Endothelial cell of umbilical vein (primary cell): ENCODE data around the gene H1-8. TPM values are rescaled to one million over a fixed set of nuclear protein-coding genes. Genes with fewer than 3 reads are reported as not detected.
"Not testable (repeated sequence)": the region's sequence is repeated elsewhere in the genome, so short reads cannot be mapped to it uniquely, and the experiment has no call there.

Source experiments
- BruUV-seq: library from RNA; stranded (reverse); fragments of 400-500 nt; replicated peaks from 2 replicates; lab custom pipeline; 2021; lab: Mats Ljungman, UMichigan
- CTCF ChIA-PET: fragments of 300-600, 350-600 bp; sonication (Branson Sonifier 250); formaldehyde crosslinking; loops from one replicate; lab custom pipeline; 2021; ENCODE audit warnings: antibody characterized with exemption, inconsistent platforms; lab: Charles Lee
- POLR2A ChIA-PET: fragments of 300-600, 350-600 bp; sonication (Branson Sonifier 250); formaldehyde crosslinking; loops from one replicate; lab custom pipeline; 2021; ENCODE audit warnings: antibody characterized with exemption, inconsistent platforms; lab: Charles Lee
- DNase-seq: peaks from one replicate; pipeline ENCODE4 v3.0.0-alpha.2; 2011; ENCODE audit warnings: low read depth, low spot score
- FAIRE-seq: peaks from 2 replicates; lab custom pipeline; 2011; peaks lifted over from hg19 to GRCh38; lab: Jason Lieb, UNC
- H2AFZ ChIP-seq: 2 replicates; pipeline ENCODE4 v1.6.0; 2012; ENCODE audit warnings: low read depth, low read length, control low read depth, inconsistent platforms
- H3K27ac ChIP-seq: 2 replicates; pipeline ENCODE4 v1.5.1; 2011; ENCODE audit warnings: low read depth, mild to moderate bottlenecking, control low read depth, low read length, moderate library complexity; ENCODE audit not compliant: insufficient read depth
- H3K27me3 ChIP-seq, 2 experiments: 2 replicates each; pipeline versions ENCODE4 v1.6.0 to v1.6.1; 2011; ENCODE audit warnings: low read length in 2 of 2, mixed read lengths in 1 of 2; ENCODE audit not compliant: control insufficient read depth in 2 of 2, insufficient read depth in 2 of 2
- H3K36me3 ChIP-seq, 2 experiments: 2 replicates in 1 of 2; 3 replicates in 1 of 2; pipeline ENCODE4 v1.5.1; 2011; ENCODE audit warnings: low read length in 2 of 2, mild to moderate bottlenecking in 1 of 2, moderate library complexity in 1 of 2; ENCODE audit not compliant: control insufficient read depth in 2 of 2, insufficient read depth in 2 of 2; ENCODE audit errors: extremely low read depth in 1 of 2
- H3K4me1 ChIP-seq: 3 replicates; pipeline ENCODE4 v1.5.1; 2011; ENCODE audit warnings: mild to moderate bottlenecking, low read length; ENCODE audit not compliant: control insufficient read depth, insufficient read depth; ENCODE audit errors: extremely low read depth
- H3K4me2 ChIP-seq: 2 replicates; pipeline ENCODE4 v1.6.1; 2011; ENCODE audit warnings: low read length, control low read depth, mixed read lengths; ENCODE audit not compliant: insufficient read depth
- H3K4me3 ChIP-seq, 3 experiments: fragments of 200-600 bp in 1 of 3; sonication (generic), shearing (Covaris generic) in 1 of 3; replicated peaks in 1 of 3; 2 replicates each; pipeline ENCODE4 v1.5.1; 2011 to 2016; ENCODE audit warnings: control low read depth in 3 of 3, low read length in 3 of 3, mild to moderate bottlenecking in 2 of 3, inconsistent platforms in 1 of 3, low read depth in 1 of 3, moderate library complexity in 1 of 3; ENCODE audit not compliant: insufficient read depth in 1 of 3
- H3K79me2 ChIP-seq: 2 replicates; pipeline ENCODE4 v1.6.0; 2012; ENCODE audit warnings: low read length, inconsistent platforms; ENCODE audit not compliant: control insufficient read depth, insufficient read depth
- H3K9ac ChIP-seq: replicated peaks from 2 replicates; pipeline ENCODE3; 2011; ENCODE audit warnings: low read length, control low read depth; ENCODE audit not compliant: insufficient read depth; ENCODE audit errors: extremely low read depth
- H3K9me1 ChIP-seq: replicated peaks from 3 replicates; pipeline ENCODE4 v1.6.0; 2011; ENCODE audit warnings: mild to moderate bottlenecking, low read length; ENCODE audit not compliant: control insufficient read depth, insufficient read depth; ENCODE audit errors: extremely low read depth
- H3K9me3 ChIP-seq: replicated peaks from 2 replicates; pipeline ENCODE4 v1.5.1; 2012; ENCODE audit warnings: low read length, inconsistent platforms; ENCODE audit not compliant: control insufficient read depth, insufficient read depth
- H4K20me1 ChIP-seq: replicated peaks from 2 replicates; pipeline ENCODE3; 2011; ENCODE audit warnings: mild to moderate bottlenecking, low read length; ENCODE audit not compliant: control insufficient read depth, insufficient read depth; ENCODE audit errors: extremely low read depth
- EZH2 ChIP-seq: IDR thresholded peaks from 2 replicates; pipeline ENCODE4 v1.6.1; 2012; ENCODE audit warnings: borderline replicate concordance, low read depth, mild to moderate bottlenecking, moderate library complexity, low read length, inconsistent platforms; ENCODE audit not compliant: severe bottlenecking
- FOS ChIP-seq: IDR thresholded peaks from 2 replicates; pipeline ENCODE4 v1.6.1; 2011; ENCODE audit warnings: mild to moderate bottlenecking, low read length, moderate library complexity, borderline replicate concordance; ENCODE audit not compliant: insufficient read depth
- GATA2 ChIP-seq: IDR thresholded peaks from 2 replicates; pipeline ENCODE4 v1.7.0; 2011; ENCODE audit warnings: low read depth, mild to moderate bottlenecking, moderate library complexity, mixed read lengths, low read length; ENCODE audit not compliant: insufficient read length, insufficient read depth
- JUN ChIP-seq: IDR thresholded peaks from 2 replicates; pipeline ENCODE4 v1.6.1; 2011; ENCODE audit warnings: borderline replicate concordance, low read depth; ENCODE audit not compliant: insufficient read length, insufficient read depth
- MYC ChIP-seq: IDR thresholded peaks from one replicate; pipeline ENCODE4 v1.6.1; 2011; ENCODE audit warnings: mild to moderate bottlenecking, low read depth, low read length
- POLR2A ChIP-seq: IDR thresholded peaks from 2 replicates; pipeline ENCODE4 v1.6.1; 2012; ENCODE audit warnings: low read depth, mild to moderate bottlenecking, control low read depth, low read length
- POLR2AphosphoS5 ChIP-seq: IDR thresholded peaks from 2 replicates; pipeline ENCODE4 v1.6.1; 2012; ENCODE audit warnings: low read depth, mild to moderate bottlenecking, control low read depth, low read length, moderate library complexity; ENCODE audit not compliant: insufficient read depth
- dilution Hi-C: fragments of 300-500 bp; cut with MboI; formaldehyde crosslinking; loops from one replicate; pipeline ENCODE4 v1.15.0; 2019; ENCODE audit warnings: low sequenced_read_pairs; ENCODE audit not compliant: extremely low pct_ligation_motif_present
- intact Hi-C: fragments of 100-400 bp; cut with micrococcal nuclease; formaldehyde crosslinking; loops from one replicate; pipeline ENCODE4 v1.10.0; 2022
- polyA plus RNA-seq, 4 experiments: library from polyadenylated mRNA; depleted of rRNA in 3 of 4; stranded (reverse) in 3 of 4; unstranded in 1 of 4; fragments of >200 nt; gene quantifications; 2 replicates each; pipeline versions ENCODE4 v1.2.1 to v1.2.3, GENCODE V29; 2011 to 2012; ENCODE audit warnings: missing spikeins in 1 of 4
- total RNA-seq: library from RNA; stranded (reverse); gene quantifications from 2 replicates; pipeline ENCODE4 v1.2.3, GENCODE V29; 2021
- TF ChIP-seq, protein P1 (sequence below), 2 donors: IDR thresholded peaks; 1 replicate in 1 of 2; 2 replicates in 1 of 2; pipeline ENCODE4 v1.5.1; 2011; ENCODE audit warnings: low read length in 2 of 2, mild to moderate bottlenecking in 2 of 2, moderate library complexity in 2 of 2, control low read depth in 1 of 2, inconsistent platforms in 1 of 2, low read depth in 1 of 2; ENCODE audit not compliant: insufficient read depth in 1 of 2; ENCODE audit errors: extremely low read depth in 1 of 2
- TF ChIP-seq, protein P2 (sequence below): IDR thresholded peaks from 2 replicates; pipeline ENCODE4 v1.6.1; 2011; ENCODE audit not compliant: insufficient read depth, insufficient read length

Gene H1-8
- total and polyA plus RNA-seq, 2 donors (not counting 3 experiments of a cell fraction or from before 2014, with no cell fraction given): not detected

- no peak for FAIRE-seq
- CTCF ChIA-PET: no interaction called here
- Histone ChIP-seq H3K4me1 (no peaks in the 10 kb centered on the region), H3K9ac (no peak overlapping the region), H3K9me3 (no peaks in the 10 kb centered on the region), H3K27ac (no peak overlapping the region), H3K4me3 (no peak overlapping the region), H4K20me1 (no peaks in the 10 kb centered on the region), H2AFZ (no peak overlapping the region), H3K4me2 (no peak overlapping the region), H3K36me3 (peaks cover 0 to 17% of the 10 kb centered on the region in 2 experiments), H3K9me1 (no peaks in the 10 kb centered on the region), H3K27me3 (no peaks in the 10 kb centered on the region), H3K79me2 (no peaks in the 10 kb centered on the region)
- TF ChIP-seq POLR2AphosphoS5 (no peak), MYC (no peak), GATA2 (no peak), FOS (no peak), POLR2A (no peak), JUN (no peak), EZH2 (no peak)
- TF ChIP-seq, protein P1, sequence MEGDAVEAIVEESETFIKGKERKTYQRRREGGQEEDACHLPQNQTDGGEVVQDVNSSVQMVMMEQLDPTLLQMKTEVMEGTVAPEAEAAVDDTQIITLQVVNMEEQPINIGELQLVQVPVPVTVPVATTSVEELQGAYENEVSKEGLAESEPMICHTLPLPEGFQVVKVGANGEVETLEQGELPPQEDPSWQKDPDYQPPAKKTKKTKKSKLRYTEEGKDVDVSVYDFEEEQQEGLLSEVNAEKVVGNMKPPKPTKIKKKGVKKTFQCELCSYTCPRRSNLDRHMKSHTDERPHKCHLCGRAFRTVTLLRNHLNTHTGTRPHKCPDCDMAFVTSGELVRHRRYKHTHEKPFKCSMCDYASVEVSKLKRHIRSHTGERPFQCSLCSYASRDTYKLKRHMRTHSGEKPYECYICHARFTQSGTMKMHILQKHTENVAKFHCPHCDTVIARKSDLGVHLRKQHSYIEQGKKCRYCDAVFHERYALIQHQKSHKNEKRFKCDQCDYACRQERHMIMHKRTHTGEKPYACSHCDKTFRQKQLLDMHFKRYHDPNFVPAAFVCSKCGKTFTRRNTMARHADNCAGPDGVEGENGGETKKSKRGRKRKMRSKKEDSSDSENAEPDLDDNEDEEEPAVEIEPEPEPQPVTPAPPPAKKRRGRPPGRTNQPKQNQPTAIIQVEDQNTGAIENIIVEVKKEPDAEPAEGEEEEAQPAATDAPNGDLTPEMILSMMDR (IDR thresholded peaks at IDR 0.05; ENCODE audit: extremely low read depth in 1 of 2, insufficient read depth in 1 of 2, low read depth in 1 of 2, low read length in 2 of 2): no peak
- TF ChIP-seq, protein P2, sequence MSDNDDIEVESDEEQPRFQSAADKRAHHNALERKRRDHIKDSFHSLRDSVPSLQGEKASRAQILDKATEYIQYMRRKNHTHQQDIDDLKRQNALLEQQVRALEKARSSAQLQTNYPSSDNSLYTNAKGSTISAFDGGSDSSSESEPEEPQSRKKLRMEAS: no peak
- dilution Hi-C loops: no loop called here
- POLR2A ChIA-PET: no interaction called here
- intact Hi-C loops: no loop called here
- DNase-seq: no peak
- no TSS peak for BruUV-seq
Measured at GRCh38 chr3:129514563-129514962, 28.4 kb upstream of the H1-8 start.

DNA sequence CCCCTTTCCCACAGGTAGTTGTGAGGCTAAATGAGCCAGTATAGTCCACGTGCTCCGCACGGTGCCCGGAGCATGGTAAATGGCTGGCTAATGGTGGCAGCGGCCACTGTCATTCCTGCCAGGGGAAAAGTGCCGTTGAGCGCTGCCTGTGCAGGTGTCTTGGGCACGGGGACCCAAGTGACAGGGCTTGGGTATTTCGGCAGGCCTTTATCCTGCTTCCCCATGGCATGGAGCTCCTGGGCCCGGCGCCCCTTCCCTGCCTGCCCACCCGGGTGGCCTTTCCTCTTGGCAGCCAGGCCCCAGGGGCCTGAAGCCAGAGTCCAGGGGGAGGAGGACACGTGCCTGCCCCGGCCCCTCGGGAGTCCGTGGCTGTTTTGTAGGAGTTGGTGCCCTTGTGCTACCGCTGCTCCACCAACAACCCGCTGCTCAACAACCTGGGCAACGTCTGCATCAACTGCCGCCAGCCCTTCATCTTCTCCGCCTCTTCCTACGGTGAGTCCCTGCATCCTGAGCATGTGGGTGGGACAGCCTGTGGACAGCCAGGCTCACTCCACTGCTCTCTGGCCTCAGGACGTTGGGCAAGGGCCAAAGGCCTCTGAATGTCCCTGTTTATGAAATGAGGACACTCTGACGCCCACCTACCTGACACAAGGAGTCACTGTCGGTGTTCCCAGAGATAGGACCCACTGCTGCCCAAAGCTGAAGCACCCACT, 27.7 kb upstream of the H1-8 start:
- H3K4me1 ChIP-seq, intact Hi-C loops, CTCF ChIA-PET, H3K9me1 ChIP-seq, H3K9me3 ChIP-seq, dilution Hi-C loops, H3K4me3 ChIP-seq, POLR2A ChIA-PET, H3K79me2 ChIP-seq, H4K20me1 ChIP-seq, BruUV-seq, H3K27ac ChIP-seq, H3K27me3 ChIP-seq, H2AFZ ChIP-seq, H3K9ac ChIP-seq, FAIRE-seq, H3K4me2 ChIP-seq, DNase-seq: not testable (repeated sequence)
- peaks cover 0 to 14% of the 10 kb centered on the region in 2 experiments for H3K36me3 ChIP-seq
